HG03520 (cell line): ENCODE data around the gene ATXN3.
"Not testable (repeated sequence)": the region's sequence is repeated elsewhere in the genome, so short reads cannot be mapped to it uniquely, and the experiment has no call there.

Experiments
- ATAC-seq: cut with Tn5 transposase; IDR thresholded peaks from one replicate; pipeline ENCODE4 v1.9.1; 2021; ENCODE audit warnings: mild to moderate bottlenecking, moderate library complexity; ENCODE audit not compliant: unreplicated experiment

Gene ATXN3

GRCh38 chr14:92074555-92074954, 31.8 kb downstream of the ATXN3 start:
- ATAC-seq = no peak

- ATAC-seq = no peak
Observed at GRCh38 chr14:92058006-92058917, 48.1 kb downstream of the ATXN3 start.

- no peak for ATAC-seq
Observed at GRCh38 chr14:92049781-92050180, 56.6 kb downstream of the ATXN3 start.

GRCh38 chr14:92049221-92049620, 57.2 kb downstream of the ATXN3 start:
- not testable (repeated sequence) for ATAC-seq

GRCh38 chr14:92045904-92046303, 60.5 kb downstream of the ATXN3 start:
- ATAC-seq = not testable (repeated sequence)

- not testable (repeated sequence) for ATAC-seq
Observed at GRCh38 chr14:92041766-92042165, 64.6 kb downstream of the ATXN3 start.

GRCh38 chr14:92041203-92041602, 65.2 kb downstream of the ATXN3 start:
- no peak for ATAC-seq

GRCh38 chr14:92040431-92041051, 65.8 kb downstream of the ATXN3 start:
- no peak for ATAC-seq

- ATAC-seq = peak; percentile 96
Observed at GRCh38 chr14:92039719-92040430, 66.5 kb downstream of the ATXN3 start, which contains the start of gene TRIP11. TSS of gene TRIP11 (minus strand) at chr14:92040059. CDS start at chr14:92039685, 374 bp downstream.

- peak; percentile 18 for ATAC-seq
Observed at GRCh38 chr14:92039063-92039718, 67.2 kb downstream of the ATXN3 start.

- ATAC-seq = no peak
Observed at GRCh38 chr14:92037989-92038388, 68.4 kb downstream of the ATXN3 start.

- ATAC-seq = no peak
Observed at GRCh38 chr14:92035890-92036289, 70.5 kb downstream of the ATXN3 start.

GRCh38 chr14:92033906-92034687, 72.3 kb downstream of the ATXN3 start:
- no peak for ATAC-seq

GRCh38 chr14:92033433-92033832, 72.9 kb downstream of the ATXN3 start:
- ATAC-seq = no peak

GRCh38 chr14:92026548-92027190, 79.7 kb downstream of the ATXN3 start:
- no peak for ATAC-seq

- no peak for ATAC-seq
Observed at GRCh38 chr14:92022036-92022435, 84.3 kb downstream of the ATXN3 start.

GRCh38 chr14:92021523-92021922, 84.9 kb downstream of the ATXN3 start:
- ATAC-seq = no peak

GRCh38 chr14:92014040-92014439, 92.3 kb downstream of the ATXN3 start:
- ATAC-seq = no peak

GRCh38 chr14:92012121-92012748, 94.1 kb downstream of the ATXN3 start:
- ATAC-seq = no peak
